NCI-H446 (cell line): ENCODE measurements around the gene RFX8.

ENCODE experiments used
- DNase-seq, 2 experiments: peaks; one replicate each; lab custom pipeline; 2025; lab: John Stamatoyannopoulos, UW

Gene RFX8

DNA sequence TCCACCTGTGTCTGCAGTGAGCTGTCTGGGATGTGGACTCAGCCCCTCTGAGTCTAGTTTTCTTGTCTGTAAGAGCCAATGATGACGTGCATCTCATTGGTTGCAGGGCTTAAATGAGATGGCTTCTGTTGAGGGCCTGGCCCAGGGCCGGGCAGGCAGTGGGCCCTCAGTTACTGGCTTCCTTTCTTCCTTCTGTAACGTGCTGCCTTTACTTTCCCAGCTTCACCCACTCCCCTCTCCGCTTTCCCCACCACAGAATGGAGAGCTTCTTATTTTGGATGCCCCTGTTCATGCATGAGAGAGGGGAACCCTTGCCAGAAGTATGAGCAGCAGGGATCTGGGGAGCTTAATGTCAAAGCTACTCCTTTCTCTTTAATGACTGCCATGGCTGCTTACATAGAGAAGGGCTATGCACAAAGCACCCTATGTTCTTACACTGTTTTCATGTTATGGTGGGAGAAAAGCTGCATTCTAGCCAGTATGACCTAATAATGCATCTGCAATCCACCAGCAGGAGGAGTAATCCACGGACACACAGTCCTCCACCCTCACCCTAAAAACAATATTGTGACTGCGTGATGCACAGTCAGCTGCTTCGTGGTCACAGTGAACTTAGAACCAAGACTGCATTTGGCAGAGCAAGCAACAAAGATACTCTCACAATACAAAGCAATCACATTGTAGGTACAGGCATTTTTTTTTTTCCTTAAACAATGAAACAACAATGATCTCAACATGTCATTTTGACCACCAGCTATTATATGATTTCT is 124.8 kb downstream of the RFX8 start:
- DNase-seq = no peak

DNA sequence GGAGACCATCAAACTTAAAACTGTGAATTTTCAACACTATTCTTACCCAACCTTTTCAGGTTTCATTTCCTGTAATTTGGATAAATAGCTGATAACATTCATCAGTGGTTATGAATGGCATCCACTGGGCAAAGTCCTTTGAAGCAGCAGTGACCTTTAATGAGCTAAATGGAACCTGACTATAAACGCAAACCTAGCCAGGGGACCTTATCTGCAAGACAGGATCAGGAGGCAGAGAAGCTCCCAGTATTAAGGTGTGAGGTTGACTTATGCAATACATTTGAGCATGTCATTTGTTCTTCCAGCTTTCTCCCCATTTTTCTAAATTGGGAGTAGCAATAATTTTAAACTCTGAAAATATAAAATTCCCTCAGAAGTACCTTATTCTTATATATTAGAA is 126.0 kb downstream of the RFX8 start:
- no peak for DNase-seq
